GM18505 (cell line): ENCODE measurements around the gene RNF175.
A peak's percentile ranks its signal among the peaks of the same experiment; 100 is the strongest.

Experiments
- ATAC-seq: cut with Tn5 transposase; IDR thresholded peaks from one replicate; pipeline ENCODE4 v1.9.1; 2021; ENCODE audit not compliant: unreplicated experiment
- POLR2A ChIP-seq: IDR thresholded peaks from 4 replicates; pipeline ENCODE4 v1.6.1; 2011; ENCODE audit warnings: borderline replicate concordance; ENCODE audit not compliant: insufficient read depth, insufficient read length; ENCODE audit errors: extremely low read depth

The RNF175 gene

DNA sequence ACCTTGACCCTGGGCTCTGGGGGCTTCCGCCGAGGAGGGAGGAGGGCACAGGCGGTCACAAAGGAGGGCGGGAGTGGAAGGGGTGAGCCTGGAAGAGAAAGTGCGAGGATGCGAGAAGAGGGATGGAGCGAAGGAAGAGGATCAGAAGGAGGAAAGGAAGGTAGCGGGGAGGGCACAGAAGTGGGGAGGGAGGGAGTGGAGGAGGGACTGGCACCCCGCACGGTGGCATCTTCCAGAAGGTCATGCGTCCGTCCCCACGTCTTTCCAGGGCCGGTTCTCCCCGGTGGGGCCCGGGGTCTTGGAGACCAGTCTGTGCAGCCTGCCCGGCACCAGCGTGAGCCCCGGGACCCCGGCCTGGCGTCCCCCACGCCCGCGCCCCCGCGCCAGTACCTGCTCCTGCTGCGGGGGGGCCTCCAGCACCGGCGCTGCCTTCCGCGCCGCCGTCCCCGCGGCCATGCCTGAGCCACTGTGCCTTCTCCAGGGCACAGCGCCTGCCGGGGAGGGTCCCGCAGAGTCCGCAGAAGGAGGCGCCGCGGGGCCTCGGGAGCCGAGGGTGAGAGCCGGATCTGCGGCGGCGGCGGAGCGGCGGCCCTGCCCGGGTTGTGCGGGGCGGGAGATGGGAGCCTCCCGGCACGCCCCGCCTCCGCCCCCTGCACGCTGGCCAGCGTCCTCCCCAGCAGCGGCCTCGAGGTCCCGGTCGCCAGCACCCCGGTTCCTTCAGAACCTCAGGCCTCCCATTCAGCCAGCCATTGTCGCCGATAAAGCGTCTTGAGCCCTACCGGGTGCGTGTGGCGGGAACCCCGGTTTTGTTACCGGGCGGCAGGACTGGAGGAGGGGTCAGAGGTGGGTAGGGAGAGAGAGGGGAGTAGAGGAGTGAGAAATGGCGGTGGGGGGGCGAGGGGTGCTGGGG lies at the start of gene RNF175:
TSS of gene RNF175 (minus strand) at position 618 of the 910 bp plus-strand sequence. CDS start at position 456, 162 bp downstream.
- no peak for ATAC-seq
- no peak for TF ChIP-seq POLR2A

DNA sequence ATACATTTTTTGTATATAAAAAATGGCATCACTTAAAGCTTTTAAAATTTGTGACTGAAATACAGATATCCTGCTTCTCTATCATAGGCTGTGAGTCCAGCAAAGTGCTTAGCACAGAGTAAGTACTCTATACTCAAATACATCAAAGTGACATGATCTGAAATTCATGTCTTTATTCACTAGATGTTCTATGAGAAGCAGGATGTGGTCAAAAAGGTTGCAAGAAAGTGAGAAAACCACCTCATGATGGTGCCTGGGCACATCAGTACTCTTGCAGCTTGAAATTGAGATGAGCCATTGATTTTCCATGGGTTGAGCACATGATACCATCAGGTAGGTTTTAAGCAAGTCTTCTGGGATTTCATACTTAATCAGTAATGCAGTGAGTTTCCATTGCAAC lies 49.5 kb upstream of the RNF175 start:
- no peak for TF ChIP-seq POLR2A
- ATAC-seq, result peak; percentile 55

DNA sequence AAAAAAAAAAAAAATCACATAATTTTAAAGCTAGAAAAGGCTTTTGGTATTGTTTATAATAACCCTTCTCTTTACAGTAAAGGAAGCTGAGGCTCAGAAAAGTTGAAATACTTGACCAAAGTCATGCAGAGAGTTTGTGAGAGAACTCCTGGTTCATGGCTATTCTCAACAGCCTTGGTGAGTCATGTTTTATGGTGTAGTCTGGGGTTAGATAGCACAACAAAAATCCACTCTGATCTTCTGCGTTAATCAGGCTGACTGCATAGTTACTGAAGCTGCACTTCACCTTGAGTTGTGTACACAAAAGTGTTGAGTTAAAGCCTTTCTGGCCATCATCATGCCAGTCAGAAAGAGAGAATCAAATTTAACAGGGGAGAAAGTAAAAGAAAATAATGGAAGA lies 48.4 kb upstream of the RNF175 start:
- TF ChIP-seq POLR2A, result no peak
- no peak for ATAC-seq

DNA sequence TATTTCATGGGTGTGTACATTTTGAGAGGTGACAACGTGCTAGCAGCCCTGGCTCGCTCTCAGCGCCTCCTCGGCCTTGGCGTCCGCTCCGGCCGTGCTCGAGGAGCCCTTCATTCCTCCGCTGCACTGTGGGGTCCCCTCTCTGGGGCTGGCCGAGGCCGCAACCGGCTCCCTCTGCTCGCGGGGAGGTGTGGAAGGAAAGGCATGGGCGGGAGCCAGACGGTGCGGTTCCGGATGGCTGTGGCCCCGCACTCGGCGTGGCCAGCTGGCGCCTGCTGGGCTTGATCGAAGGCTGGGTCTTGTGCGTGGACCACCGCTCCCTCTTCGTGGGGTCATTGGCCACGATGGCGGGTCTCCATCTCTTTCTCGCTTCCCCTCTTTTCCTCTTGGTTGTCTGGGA lies 46.2 kb upstream of the RNF175 start:
- TF ChIP-seq POLR2A, result no peak
- no peak for ATAC-seq

DNA sequence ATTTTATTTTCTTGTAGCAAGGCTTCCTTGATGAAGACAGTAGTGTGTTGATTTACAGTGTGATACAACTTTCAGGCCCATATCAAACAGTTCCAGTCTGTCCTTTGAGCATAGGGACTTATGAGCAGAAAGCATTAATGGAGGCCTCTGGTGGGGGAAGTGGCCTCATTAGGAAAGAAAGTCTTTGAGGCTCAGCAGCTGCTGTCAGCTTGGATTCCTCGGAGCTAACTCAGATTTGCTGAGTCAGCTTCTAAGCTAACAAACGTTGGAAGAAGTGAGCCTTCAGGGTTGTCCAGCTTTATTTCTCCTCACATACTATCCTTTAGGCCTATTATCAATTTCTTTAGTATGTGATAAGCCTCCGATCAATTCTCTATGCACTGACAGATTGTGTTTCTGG lies 44.9 kb upstream of the RNF175 start:
- ATAC-seq, result no peak
- no peak for TF ChIP-seq POLR2A

DNA sequence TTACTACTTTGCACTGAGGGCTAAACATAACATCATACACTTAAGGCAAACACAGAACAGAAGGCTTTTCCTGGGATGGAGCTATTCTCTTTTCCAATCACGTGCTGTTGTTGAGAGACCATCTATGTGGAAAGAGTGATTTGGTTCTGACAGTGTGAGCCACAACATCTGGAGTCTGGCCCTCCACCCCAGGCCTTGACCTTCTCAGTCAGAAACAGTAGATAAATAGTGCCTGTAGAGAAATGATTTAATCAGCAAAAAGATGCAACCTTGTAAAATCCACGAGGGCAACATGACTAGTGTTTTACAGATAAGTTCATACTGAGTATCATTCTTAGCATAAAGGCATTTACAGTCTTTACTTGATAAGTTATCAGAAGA lies 39.9 kb upstream of the RNF175 start:
- TF ChIP-seq POLR2A, result no peak
- ATAC-seq, result no peak

DNA sequence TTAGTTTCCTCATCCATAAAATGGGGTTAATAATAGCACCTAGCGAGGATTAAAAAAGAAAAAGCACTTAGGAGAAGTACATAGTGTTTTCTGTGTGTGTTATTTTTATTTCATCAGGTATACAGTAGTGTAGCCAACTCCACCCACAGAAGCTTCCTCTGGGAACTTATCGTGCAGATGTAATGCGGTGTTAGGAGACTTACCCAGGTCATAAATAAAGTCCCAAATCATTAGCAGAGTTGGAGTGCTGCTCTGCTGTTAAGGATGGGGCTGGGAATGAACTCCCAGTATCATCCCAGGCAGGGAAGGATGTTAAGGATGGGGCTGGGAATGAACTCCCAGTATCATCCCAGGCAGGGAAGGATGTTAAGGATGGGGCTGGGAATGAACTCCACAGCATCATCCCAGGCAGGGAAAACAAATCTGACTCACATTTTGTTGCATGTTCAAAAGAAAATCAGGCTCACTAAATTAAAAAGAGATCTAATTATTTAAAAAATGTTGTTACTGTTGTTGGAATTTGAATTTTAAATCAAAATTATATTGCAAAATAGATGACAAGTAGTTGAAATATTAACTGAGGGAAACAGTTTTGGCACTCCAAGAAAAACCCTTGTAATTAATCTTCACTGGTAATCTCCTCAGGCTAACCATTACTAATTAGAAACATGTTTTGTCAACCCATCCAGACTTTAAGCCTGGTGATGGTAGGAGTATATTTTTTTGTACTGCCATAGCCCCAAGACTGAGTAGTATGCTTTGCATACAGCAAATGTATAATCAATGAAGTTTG lies 39.3 kb upstream of the RNF175 start:
- ATAC-seq, result no peak
- TF ChIP-seq POLR2A, result no peak

DNA sequence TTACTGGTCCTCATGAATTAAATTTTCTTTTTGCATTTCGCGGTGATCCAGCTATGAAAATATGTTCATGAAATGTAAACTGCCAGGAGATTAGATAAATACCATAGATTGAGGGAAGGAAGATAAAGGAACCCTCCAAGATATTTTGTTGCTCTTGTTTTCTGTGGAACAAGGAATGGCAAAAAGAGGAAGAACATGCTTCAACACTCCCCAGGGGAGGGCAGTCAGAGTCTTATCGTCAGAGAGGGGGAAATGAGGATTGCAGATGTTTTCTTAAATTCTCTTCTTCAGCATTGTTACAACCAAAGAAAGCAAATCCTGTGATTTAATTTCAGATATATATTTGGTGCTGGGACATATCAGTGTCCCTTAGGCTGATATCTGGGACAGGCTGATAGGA lies 38.6 kb upstream of the RNF175 start:
- ATAC-seq, result no peak

DNA sequence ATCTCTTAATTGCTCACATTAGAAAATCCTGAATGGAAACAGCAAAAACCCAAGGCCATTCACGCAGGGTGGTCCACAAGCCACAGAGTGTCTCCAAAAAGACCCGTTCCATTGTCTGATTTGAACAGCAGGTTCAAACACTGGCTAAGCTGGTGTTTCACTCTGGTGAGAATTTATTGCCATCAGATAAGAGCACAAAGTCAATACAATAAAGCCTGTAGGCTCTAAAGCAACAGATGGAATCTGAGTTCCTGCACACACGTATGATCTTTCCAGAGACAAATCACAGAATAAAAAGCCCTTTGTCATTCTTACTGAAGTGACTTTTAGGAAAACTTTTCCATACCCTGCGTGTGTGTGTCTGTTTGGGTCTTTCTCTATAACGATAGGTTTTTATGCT lies 34.2 kb upstream of the RNF175 start:
- TF ChIP-seq POLR2A, result no peak
- ATAC-seq, result no peak

More for the DNA sequence above, 38.6 kb upstream of the RNF175 start:
- no peak for TF ChIP-seq POLR2A

DNA sequence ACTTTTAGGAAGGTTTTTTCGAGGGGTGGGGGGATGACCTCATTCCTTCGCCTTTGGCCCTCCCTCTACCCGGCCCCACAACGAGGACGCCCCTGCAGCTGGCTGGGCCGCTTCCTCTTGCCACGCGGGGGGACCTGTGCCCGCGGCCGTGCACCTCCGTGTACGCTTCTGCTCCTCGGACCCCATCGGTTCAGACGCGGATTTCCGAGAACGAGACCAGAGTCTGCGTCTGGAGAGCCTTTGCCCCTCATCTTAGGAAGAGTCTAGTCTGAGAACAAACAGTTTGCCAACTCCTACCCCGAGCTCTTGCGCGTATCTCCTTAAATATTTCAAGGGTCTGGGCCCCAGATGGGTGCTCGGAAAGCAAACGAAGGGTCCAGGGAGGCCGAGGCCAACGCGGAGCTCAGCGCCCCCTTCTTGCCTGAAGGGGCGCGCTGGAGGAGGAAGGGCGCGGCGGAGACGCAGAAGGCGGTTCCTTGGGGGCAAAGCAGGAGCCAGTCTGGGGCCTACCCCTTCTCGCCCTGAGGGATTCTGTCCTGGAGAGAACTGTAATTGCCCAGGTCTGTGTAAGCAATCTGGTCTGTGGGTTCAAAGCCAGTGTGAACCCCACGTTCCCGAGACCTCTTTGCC lies 32.9 kb upstream of the RNF175 start:
- TF ChIP-seq POLR2A, result no peak
- ATAC-seq, result peak; percentile 19

DNA sequence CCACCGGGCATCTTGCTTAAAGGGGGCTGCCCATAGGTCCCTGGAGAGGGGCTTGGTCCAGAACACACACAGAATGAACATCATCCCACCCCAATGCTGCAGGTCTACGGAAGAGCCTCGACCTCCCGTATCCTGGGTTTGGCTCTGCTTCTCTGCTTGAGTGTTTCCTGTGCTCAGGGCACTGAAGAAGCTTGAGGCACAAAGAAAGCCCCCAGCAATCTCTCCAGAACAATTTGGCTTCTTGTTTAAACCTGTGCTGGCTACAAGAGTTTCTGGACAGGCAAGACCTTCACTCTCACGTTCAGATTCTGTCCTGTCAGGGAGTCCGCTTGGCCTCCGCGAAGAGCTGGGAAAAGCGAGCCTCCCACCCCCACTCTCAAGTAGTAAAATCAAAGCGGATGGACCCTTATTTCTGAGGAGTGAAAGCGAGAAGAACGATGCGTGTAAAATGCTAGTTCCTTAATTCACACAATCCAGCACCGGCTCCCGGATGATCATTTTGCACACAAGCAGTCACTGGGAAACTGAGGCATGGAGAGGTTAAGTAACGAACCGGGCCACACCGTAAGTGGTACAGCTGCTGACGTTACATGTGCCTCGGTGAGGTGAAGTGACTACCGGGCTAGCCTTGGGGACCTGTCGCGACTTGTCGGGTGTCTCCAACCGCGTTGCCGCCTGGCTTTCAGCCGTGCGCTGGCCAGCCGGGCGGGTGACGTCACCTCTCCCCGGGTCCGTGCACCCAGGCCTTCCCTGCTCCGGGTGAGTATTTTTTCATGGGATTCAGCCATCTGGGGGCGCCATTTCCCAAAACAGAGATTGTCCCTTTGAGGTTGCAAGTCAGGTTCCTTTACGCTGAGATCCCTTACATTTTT lies 32.2 kb upstream of the RNF175 start:
- peak; percentile 42 for ATAC-seq
- no peak for TF ChIP-seq POLR2A

DNA sequence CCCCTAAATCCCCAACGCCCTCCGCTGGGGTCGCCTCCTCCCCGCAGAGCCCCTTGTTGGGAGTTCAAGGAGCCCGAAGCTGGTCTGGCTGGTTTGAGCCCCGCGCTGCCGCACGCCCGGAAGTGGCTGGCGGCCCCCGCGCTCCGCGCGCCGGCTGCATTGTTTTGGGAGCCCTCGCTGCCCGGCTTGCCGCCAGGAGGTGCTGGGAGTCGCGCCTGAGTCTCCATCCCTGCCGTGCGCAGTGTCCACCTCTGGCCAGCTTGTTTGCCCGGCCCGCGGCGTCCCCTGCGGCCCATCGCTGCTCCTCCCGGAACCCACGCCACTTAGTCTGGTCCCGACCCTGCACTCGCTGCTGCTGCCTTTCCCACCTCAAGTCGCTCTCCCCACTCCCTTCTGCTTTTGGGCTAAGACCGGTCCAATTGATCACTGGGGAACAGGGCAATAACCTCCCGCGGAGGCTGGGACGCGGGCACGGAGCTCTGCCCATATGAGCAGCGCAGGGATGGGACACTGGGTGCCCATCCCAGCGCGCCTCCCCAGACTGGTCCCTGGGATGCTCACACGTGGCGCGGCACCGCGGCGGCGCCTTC lies 31.2 kb upstream of the RNF175 start:
- no peak for ATAC-seq
- no peak for TF ChIP-seq POLR2A

DNA sequence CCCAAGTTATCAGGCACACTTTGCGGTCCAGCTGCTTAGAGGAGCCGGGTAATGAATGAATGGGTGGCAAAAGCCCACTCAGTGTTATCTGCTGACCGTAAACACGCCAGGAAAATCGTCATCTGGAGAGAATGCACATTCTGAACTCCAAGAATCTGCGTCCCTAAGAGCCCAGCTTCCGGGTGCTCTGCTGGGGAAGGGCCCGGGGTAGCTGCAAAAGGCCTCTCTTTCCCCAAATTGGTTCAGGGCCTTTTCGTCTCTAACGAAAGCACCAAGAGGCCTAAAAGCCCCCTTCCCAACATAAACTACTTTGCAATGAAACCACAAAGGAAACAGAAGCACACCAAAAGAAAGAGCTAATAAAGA lies 30.7 kb upstream of the RNF175 start:
- TF ChIP-seq POLR2A, result no peak
- no peak for ATAC-seq
